ENCODE data around the gene CFAP251.

- TF ChIP-seq CTCF (IDR thresholded peaks at IDR 0.05) (no peak), POLR2A (IDR thresholded peaks at IDR 0.05; ENCODE audit: low read depth) (no peak)
These were observed 91.3 kb downstream of the CFAP251 start for GRCh38 chr12:122009741-122010140.
